CD4-positive, alpha-beta T cell (primary cell): Measurements from ENCODE around the gene SLC25A1. TPM values are rescaled to one million over a fixed set of nuclear protein-coding genes. Genes with fewer than 3 reads are reported as not detected.

Source experiments
- ATAC-seq: fragments of 200-7000 bp; cut with Tn5 transposase; one replicate; pipeline ENCODE4 v1.10.0; 2022; ENCODE audit warnings: mild to moderate bottlenecking; ENCODE audit not compliant: poor library complexity
- CTCF ChIA-PET: fragments of 350-600 bp; sonication (Branson Sonifier 250); formaldehyde crosslinking; loops from one replicate; lab custom pipeline; 2021; ENCODE audit warnings: antibody characterized with exemption, inconsistent platforms; lab: Charles Lee
- POLR2A ChIA-PET: fragments of 350-600 bp; sonication (Branson Sonifier 250); formaldehyde crosslinking; loops from one replicate; lab custom pipeline; 2021; ENCODE audit warnings: antibody characterized with exemption, inconsistent platforms; lab: Charles Lee
- DNase-seq, 14 experiments: peaks; one replicate each; pipeline ENCODE4 v3.0.0-alpha.2; 2013 to 2020; ENCODE audit warnings: mixed read lengths in 2 of 14
- H3K27ac ChIP-seq, 2 donors: one replicate each; pipeline versions ENCODE4 v1.5.1 to v1.7.0; 2013; ENCODE audit warnings: low read length in 2 of 2, low read depth in 1 of 2, mild to moderate bottlenecking in 1 of 2
- H3K27me3 ChIP-seq, 2 experiments: 1 replicate in 1 of 2; 2 replicates in 1 of 2; pipeline versions ENCODE4 v1.6.1 to v1.7.0; 2013; ENCODE audit warnings: low read length in 2 of 2, control low read depth in 1 of 2, mild to moderate bottlenecking in 1 of 2, moderate library complexity in 1 of 2; ENCODE audit not compliant: insufficient read depth in 2 of 2, control insufficient read depth in 1 of 2
- H3K36me3 ChIP-seq: one replicate; pipeline ENCODE4 v1.6.1; 2013; ENCODE audit warnings: low read length, control low read depth; ENCODE audit not compliant: insufficient read depth
- H3K4me1 ChIP-seq: one replicate; pipeline ENCODE4 v1.6.1; 2013; ENCODE audit warnings: low read length, control low read depth; ENCODE audit not compliant: insufficient read depth
- H3K4me3 ChIP-seq: one replicate; pipeline ENCODE4 v1.5.1; 2013; ENCODE audit warnings: mild to moderate bottlenecking, low read length, moderate library complexity
- H3K9me3 ChIP-seq, 2 experiments: 1 replicate in 1 of 2; 2 replicates in 1 of 2; pipeline versions ENCODE4 v1.6.1 to v1.7.0; 2013; ENCODE audit warnings: low read length in 2 of 2, mild to moderate bottlenecking in 2 of 2, control low read depth in 1 of 2, moderate library complexity in 1 of 2; ENCODE audit not compliant: control insufficient read depth in 1 of 2, insufficient read depth in 1 of 2
- H3K27ac Mint-ChIP-seq: one replicate; pipeline ENCODE4 v1.8.0; 2020; ENCODE audit warnings: mixed read lengths
- H3K27me3 Mint-ChIP-seq: one replicate; pipeline ENCODE4 v1.8.0; 2021; ENCODE audit warnings: mixed read lengths
- H3K36me3 Mint-ChIP-seq: one replicate; pipeline ENCODE4 v1.8.0; 2021; ENCODE audit warnings: low read depth, mixed read lengths
- H3K4me1 Mint-ChIP-seq: one replicate; pipeline ENCODE4 v1.8.0; 2021; ENCODE audit warnings: low read depth, mixed read lengths
- H3K4me3 Mint-ChIP-seq: one replicate; pipeline ENCODE4 v1.8.0; 2020; ENCODE audit warnings: mild to moderate bottlenecking, mixed read lengths
- H3K9me3 Mint-ChIP-seq: one replicate; pipeline ENCODE4 v1.8.0; 2020; ENCODE audit warnings: mixed read lengths
- CTCF ChIP-seq: fragments of 200-600 bp; IDR thresholded peaks from one replicate; pipeline ENCODE4 v1.8.0; 2022; ENCODE audit warnings: antibody characterized with exemption, mild to moderate bottlenecking
- intact Hi-C, 2 experiments: fragments of 100-400 bp; cut with DNase I in 1 of 2; cut with micrococcal nuclease in 1 of 2; formaldehyde crosslinking; loops; one replicate each; pipeline versions ENCODE4 v1.15.1 to v1.9.0; 2023 to 2025; cut with DNase I, micrococcal nuclease
- total RNA-seq, 174 experiments: library from RNA in 2 of 174; stranded (reverse) in 2 of 174; gene quantifications; one replicate each; pipeline ENCODE4 v1.2.3 and lab custom pipeline; 2021 to 2026

SLC25A1 gene
- total RNA-seq, 2 experiments from 2014 or later: 17.6 to 18.0 TPM

DNA sequence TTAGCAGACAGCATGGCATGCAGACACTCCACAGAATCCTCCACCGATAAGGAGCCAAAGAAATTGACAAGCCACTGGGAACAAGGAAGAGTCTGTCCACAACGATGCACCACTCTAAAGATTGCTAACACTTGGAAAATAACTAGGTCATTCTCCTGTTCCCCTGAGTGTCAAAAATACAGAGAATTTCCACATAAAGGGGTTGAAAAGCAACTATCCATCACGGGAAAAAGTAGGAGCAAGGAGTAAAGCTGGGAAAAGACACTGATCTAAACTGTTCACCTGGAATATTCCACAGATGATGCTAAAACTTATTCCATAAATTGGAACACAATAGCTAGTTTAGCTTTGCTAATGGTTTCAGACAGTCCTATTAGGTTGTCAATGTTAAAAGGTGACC lies 47.0 kb upstream of the SLC25A1 start:
- ATAC-seq (no peak), DNase-seq (no peak)

GRCh38 chr22:19224985-19225384 lies 46.4 kb upstream of the SLC25A1 start:
- no peak for ATAC-seq
- Histone ChIP-seq H3K36me3 (no peaks in the 10 kb centered on the region), H3K4me1 (no peaks in the 10 kb centered on the region), H3K9me3 (no peaks in the 10 kb centered on the region), H3K27me3 (no peaks in the 10 kb centered on the region), H3K4me3 (no peak overlapping the region), H3K27ac (no peak overlapping the region)
- Mint-ChIP-seq H3K27me3 (no peaks in the 10 kb centered on the region), H3K36me3 (no peaks in the 10 kb centered on the region), H3K9me3 (no peaks in the 10 kb centered on the region), H3K4me1 (no peaks in the 10 kb centered on the region), H3K4me3 (no peak overlapping the region), H3K27ac (no peak overlapping the region)
- intact Hi-C loops: no loop called here
- no peak for DNase-seq
- POLR2A ChIA-PET: no interaction called here
- no peak for TF ChIP-seq CTCF
- CTCF ChIA-PET: no interaction called here

More for the DNA sequence above, 47.0 kb upstream of the SLC25A1 start:
- H3K36me3 ChIP-seq: no peaks in the 10 kb centered on the region
- no peaks in the 10 kb centered on the region for H3K4me1 Mint-ChIP-seq
- no peak overlapping the region for H3K4me3 Mint-ChIP-seq
- ChIA-PET CTCF (no interaction called here), POLR2A (no interaction called here)
- intact Hi-C loops: no loop called here
- no peak for TF ChIP-seq CTCF
- H3K4me3 ChIP-seq: no peak overlapping the region
- no peaks in the 10 kb centered on the region for H3K27me3 Mint-ChIP-seq
- no peaks in the 10 kb centered on the region for H3K9me3 Mint-ChIP-seq
- H3K27me3 ChIP-seq: no peaks in the 10 kb centered on the region
- no peaks in the 10 kb centered on the region for H3K36me3 Mint-ChIP-seq
- no peaks in the 10 kb centered on the region for H3K4me1 ChIP-seq
- H3K9me3 ChIP-seq: no peaks in the 10 kb centered on the region
- no peak overlapping the region for H3K27ac ChIP-seq
- no peak overlapping the region for H3K27ac Mint-ChIP-seq

DNA sequence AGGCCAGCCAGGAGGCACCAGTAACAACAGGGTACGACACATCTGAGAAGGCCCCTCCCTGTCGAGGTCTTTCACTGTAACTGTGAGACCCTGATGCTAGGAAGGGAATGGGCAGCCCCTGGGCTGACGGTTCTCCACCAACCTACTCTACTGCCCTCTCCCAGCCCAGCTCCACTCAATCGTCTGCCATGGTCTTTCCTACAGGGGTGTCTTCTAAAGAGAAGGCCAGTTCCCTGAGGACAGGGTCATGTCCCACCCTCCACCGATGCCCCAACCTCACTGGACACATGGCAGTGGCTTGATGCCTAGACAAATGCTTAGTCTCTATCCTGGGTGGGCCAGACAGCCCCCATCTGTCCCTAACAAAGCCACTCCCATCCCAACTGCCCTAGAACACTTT lies 46.0 kb upstream of the SLC25A1 start:
- Histone ChIP-seq H3K4me3 (no peak overlapping the region), H3K27me3 (no peaks in the 10 kb centered on the region), H3K36me3 (no peaks in the 10 kb centered on the region), H3K9me3 (no peaks in the 10 kb centered on the region), H3K4me1 (no peaks in the 10 kb centered on the region), H3K27ac (no peak overlapping the region)
- no peaks in the 10 kb centered on the region for H3K4me1 Mint-ChIP-seq
- H3K27ac Mint-ChIP-seq: no peak overlapping the region
- no peaks in the 10 kb centered on the region for H3K36me3 Mint-ChIP-seq
- H3K9me3 Mint-ChIP-seq: no peaks in the 10 kb centered on the region
- no peak overlapping the region for H3K4me3 Mint-ChIP-seq
- POLR2A ChIA-PET: no interaction called here
- intact Hi-C loops: no loop called here
- no peak for TF ChIP-seq CTCF
- no peaks in the 10 kb centered on the region for H3K27me3 Mint-ChIP-seq
- CTCF ChIA-PET: no interaction called here
- no peak for ATAC-seq
- DNase-seq: no peak
